Tibial nerve (tissue), 4 donors: ENCODE results near the gene RPL39L.

ENCODE experiments used
- EP300 ChIP-seq, 2 donors: sonication (generic); formaldehyde crosslinking; IDR thresholded peaks; one replicate each; pipeline ENCODE4 v1.6.1; 2017; ENCODE audit warnings: antibody characterized with exemption in 2 of 2, mild to moderate bottlenecking in 1 of 2
- TF ChIP-seq, protein P1 (sequence below), 5 experiments: fragments of 200-600 bp in 3 of 5; fragments of 450-650 bp in 2 of 5; sonication (generic) in 3 of 5; IDR thresholded peaks; one replicate each; pipeline ENCODE4 v1.5.1; 2016 to 2019; ENCODE audit warnings: antibody characterized with exemption in 5 of 5, mild to moderate bottlenecking in 3 of 5, moderate library complexity in 2 of 5

DNA sequence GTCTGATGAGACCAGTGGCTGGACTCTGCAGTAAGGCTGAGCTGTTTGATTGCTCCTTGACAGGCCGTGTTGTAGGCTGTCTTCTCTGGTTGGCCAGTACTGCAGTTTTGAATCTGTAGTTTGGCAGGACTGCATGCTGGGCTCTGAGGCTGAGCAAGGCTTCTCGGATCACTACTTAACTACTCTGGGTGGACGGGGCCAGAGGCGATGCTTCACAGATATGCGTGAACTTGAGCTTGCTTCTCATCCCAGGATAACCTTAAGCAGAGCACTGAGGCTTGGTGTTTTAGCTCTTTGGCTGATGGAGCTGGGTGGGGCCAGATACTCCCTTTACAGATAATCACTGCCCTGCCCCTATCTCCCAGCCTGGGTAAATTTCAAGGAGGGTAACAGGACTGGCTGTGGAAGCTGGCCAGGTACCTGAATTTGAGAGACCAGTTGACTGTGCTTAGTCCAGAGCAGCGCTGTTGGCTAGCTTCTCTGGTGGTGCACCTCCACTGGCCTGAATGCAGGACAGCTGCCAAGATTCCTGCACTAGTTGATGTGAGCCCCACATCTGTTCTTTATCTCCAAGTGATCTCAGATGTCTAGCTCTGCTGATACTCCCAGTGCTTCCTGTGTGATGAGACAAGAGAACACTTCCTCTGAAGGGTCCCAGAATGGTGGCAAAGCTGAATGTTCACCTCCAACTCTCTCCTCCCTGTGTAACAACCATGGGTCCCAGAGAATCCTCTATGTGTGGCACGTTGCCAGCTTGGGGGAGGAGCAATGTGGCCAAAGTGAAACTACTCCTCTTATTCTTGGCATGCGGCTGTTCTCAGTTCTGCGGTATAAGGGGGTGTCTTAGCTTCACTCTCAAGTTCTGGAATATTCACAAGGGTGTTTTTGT lies 37.9 kb downstream of the RPL39L start:
- TF ChIP-seq, protein P1, sequence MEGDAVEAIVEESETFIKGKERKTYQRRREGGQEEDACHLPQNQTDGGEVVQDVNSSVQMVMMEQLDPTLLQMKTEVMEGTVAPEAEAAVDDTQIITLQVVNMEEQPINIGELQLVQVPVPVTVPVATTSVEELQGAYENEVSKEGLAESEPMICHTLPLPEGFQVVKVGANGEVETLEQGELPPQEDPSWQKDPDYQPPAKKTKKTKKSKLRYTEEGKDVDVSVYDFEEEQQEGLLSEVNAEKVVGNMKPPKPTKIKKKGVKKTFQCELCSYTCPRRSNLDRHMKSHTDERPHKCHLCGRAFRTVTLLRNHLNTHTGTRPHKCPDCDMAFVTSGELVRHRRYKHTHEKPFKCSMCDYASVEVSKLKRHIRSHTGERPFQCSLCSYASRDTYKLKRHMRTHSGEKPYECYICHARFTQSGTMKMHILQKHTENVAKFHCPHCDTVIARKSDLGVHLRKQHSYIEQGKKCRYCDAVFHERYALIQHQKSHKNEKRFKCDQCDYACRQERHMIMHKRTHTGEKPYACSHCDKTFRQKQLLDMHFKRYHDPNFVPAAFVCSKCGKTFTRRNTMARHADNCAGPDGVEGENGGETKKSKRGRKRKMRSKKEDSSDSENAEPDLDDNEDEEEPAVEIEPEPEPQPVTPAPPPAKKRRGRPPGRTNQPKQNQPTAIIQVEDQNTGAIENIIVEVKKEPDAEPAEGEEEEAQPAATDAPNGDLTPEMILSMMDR (IDR thresholded peaks at IDR 0.05): no peak
- TF ChIP-seq EP300 (IDR thresholded peaks at IDR 0.05): peak in 1 of 2 donors; percentile 49
